IPS-15b (cell line): ENCODE data around the gene CEACAM4.
"Not testable (repeated sequence)": the region's sequence is repeated elsewhere in the genome, so short reads cannot be mapped to it uniquely, and the experiment has no call there.

Experiments used
- H3K27me3 ChIP-seq: one replicate; pipeline ENCODE4 v1.6.1; 2013; ENCODE audit warnings: low read length; ENCODE audit not compliant: control insufficient read depth, insufficient read depth
- H3K36me3 ChIP-seq: one replicate; pipeline ENCODE4 v1.6.1; 2013; ENCODE audit warnings: low read length; ENCODE audit not compliant: control insufficient read depth, insufficient read depth
- H3K4me1 ChIP-seq: one replicate; pipeline ENCODE4 v1.6.1; 2013; ENCODE audit warnings: mild to moderate bottlenecking, low read length; ENCODE audit not compliant: control insufficient read depth, insufficient read depth
- H3K4me3 ChIP-seq: one replicate; pipeline ENCODE4 v1.5.1; 2013; ENCODE audit warnings: low read depth, low read length
- H3K9ac ChIP-seq: one replicate; pipeline ENCODE4 v1.6.1; 2013; ENCODE audit warnings: low read depth, mild to moderate bottlenecking, low read length
- H3K9me3 ChIP-seq: one replicate; pipeline ENCODE4 v1.6.1; 2013; ENCODE audit warnings: mild to moderate bottlenecking, low read length; ENCODE audit not compliant: control insufficient read depth, insufficient read depth

Gene CEACAM4

DNA sequence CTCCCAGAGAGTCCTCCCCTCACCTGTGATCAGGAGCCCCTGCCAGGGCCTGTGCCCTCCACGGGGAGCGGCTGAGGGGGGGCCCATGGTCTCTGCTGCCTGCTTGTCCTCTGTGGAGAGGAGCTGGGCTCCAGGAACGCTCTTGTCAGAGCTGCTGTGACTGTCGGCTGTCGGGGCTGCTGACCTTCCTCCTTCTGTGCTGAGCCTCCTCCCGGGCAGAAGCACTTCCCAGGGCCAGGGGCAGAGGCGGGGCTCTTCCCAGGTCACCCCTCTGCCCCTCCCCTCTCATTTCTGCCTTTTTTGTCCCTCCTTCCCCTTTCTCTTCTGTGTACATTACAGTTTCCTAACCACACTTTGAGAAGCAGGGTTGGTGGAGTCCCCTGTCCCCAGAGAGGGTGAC is at the start of gene CEACAM4:
CEACAM4 (minus strand) TSS at position 198 of the 400 bp plus-strand sequence; CDS start at position 87, 111 bp downstream.
- Histone ChIP-seq H3K27me3 (peaks cover 2% of the 10 kb centered on the region), H3K9ac (no peak within 1 kb of the TSS), H3K9me3 (no peaks in the 10 kb centered on the region), H3K4me1 (no peaks in the 10 kb centered on the region), H3K36me3 (no peaks in the 10 kb centered on the region), H3K4me3 (no peak within 1 kb of the TSS)

DNA sequence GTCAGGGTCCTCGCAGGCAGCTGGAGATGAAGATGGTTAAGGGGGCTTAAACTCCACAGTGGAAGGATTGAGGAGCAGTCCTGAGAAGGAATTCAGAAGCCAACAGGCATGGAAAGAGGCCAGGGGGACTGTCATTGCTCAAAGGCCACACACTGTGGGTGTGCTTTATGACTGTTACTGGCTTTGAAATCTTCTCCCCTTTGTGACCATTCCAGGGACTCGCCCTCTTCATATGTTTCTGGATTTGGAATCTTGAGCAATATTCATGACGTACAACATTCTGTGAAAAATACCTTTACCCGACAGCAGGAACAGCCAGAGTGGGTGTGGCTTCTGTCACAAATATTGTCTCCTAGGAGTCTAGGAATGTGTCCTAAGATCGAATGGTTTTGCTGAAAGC is 44.6 kb upstream of the CEACAM4 start:
- H3K9ac ChIP-seq: no peak overlapping the region
- no peak overlapping the region for H3K4me3 ChIP-seq
- no peaks in the 10 kb centered on the region for H3K27me3 ChIP-seq
- H3K9me3 ChIP-seq: no peaks in the 10 kb centered on the region
- no peaks in the 10 kb centered on the region for H3K4me1 ChIP-seq
- no peaks in the 10 kb centered on the region for H3K36me3 ChIP-seq

DNA sequence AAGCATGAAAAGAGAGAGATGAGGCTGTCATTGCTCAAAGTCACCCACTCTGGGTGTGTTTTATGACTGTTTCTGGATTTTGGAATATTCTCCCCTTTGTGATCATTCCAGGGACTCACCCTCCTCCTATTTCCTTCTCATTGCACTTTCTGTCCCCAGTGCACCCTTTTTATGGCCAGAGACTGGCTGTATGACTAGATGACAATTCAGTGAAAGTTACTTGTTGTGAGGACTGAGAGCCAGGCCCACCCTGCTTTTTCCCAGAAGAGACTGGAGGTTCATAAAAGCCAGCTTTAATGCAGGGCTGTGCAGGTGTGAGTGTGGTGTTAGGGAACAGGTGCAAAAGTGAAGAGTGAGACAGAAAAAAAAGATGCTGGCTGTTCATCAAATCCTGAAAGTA is 43.9 kb upstream of the CEACAM4 start:
- no peak overlapping the region for H3K9ac ChIP-seq
- no peaks in the 10 kb centered on the region for H3K9me3 ChIP-seq
- no peaks in the 10 kb centered on the region for H3K36me3 ChIP-seq
- no peaks in the 10 kb centered on the region for H3K27me3 ChIP-seq
- H3K4me3 ChIP-seq: no peak overlapping the region
- H3K4me1 ChIP-seq: no peaks in the 10 kb centered on the region

DNA sequence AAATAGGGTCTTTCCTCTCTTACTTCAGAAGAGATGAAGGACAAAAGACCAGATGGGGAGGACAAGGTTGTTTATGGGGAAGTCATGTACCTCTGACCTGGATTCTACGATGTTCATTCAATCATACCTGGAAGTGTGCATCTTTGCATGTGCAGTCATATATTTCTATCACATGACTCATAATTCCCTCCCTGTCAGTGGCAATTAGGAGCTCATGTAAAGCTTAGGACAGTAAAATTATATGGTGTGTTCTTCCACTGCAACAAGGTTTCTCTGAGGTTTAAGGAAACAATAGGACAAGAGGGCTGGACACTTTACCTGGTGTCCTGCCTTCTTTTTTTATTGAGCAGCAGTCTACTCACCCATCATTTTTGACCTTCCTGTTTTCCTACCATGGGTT is 41.4 kb upstream of the CEACAM4 start:
- Histone ChIP-seq H3K9me3 (no peaks in the 10 kb centered on the region), H3K9ac (no peak overlapping the region), H3K36me3 (no peaks in the 10 kb centered on the region), H3K27me3 (no peaks in the 10 kb centered on the region), H3K4me3 (no peak overlapping the region), H3K4me1 (no peaks in the 10 kb centered on the region)

DNA sequence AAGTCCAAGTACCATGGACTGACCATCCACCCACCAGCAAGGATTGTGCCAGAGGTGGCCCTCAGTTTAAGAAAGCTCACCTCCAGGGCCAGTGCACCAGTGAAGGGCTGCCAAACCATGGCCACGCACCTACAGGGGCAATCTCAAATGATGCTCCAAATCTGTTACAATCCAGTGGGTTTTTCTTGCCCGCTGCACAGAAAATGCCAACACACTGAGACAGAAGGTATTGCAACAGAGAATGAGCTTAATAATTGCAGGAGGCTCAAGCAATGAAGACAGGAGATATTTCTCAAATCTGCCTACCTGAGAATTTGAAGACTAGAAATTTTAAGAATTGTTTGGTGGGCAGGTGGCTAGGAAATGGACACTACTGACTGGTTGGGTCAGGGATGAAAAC is 39.2 kb upstream of the CEACAM4 start:
- H3K4me1 ChIP-seq: no peaks in the 10 kb centered on the region
- no peaks in the 10 kb centered on the region for H3K9me3 ChIP-seq
- H3K4me3 ChIP-seq: no peak overlapping the region
- H3K36me3 ChIP-seq: no peaks in the 10 kb centered on the region
- no peaks in the 10 kb centered on the region for H3K27me3 ChIP-seq
- no peak overlapping the region for H3K9ac ChIP-seq

DNA sequence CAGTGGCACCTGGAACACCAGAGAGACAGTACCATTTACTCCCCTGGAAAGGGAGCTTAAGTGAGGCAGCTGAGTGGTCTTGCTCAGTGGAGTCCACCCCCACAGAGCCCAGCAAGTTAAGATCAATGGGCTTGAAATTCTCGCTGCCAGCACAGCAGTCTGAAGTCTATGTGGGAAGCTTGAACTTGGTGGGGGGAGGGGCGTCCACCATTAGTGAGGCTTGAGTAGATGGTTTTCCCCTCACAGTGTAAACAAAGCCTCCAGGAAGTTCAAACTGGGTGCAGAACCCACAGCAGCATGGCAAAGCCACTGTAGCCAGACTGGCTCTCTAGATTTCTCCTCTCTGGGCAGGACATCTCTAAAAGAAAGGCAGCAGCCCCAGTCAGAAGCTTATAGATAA is 30.3 kb upstream of the CEACAM4 start:
- Histone ChIP-seq H3K27me3 (no peaks in the 10 kb centered on the region), H3K9ac (no peak overlapping the region), H3K4me1 (peaks cover 6% of the 10 kb centered on the region), H3K4me3 (no peak overlapping the region), H3K9me3 (no peaks in the 10 kb centered on the region), H3K36me3 (no peaks in the 10 kb centered on the region)

DNA sequence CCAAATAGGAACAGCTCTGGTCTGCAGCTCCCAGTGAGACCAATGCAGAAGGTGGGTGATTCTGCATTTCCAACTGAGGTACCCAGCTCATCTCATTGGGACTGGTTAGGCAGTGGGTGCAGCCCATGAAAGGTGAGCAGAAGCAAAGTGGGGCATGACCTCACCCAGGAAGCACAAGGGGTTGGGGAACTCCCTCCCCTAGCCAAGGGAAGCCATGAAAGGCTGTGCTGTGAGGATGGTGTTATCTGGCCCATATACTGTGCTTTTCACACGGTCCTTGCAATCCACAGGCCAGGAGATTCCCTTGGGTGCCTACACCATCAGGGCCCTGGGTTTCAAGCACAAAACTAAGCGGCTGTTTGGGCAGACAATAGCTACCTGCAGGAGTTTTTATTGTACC is 29.9 kb upstream of the CEACAM4 start:
- H3K27me3 ChIP-seq, H3K9ac ChIP-seq, H3K4me1 ChIP-seq, H3K9me3 ChIP-seq, H3K4me3 ChIP-seq, H3K36me3 ChIP-seq: not testable (repeated sequence)

DNA sequence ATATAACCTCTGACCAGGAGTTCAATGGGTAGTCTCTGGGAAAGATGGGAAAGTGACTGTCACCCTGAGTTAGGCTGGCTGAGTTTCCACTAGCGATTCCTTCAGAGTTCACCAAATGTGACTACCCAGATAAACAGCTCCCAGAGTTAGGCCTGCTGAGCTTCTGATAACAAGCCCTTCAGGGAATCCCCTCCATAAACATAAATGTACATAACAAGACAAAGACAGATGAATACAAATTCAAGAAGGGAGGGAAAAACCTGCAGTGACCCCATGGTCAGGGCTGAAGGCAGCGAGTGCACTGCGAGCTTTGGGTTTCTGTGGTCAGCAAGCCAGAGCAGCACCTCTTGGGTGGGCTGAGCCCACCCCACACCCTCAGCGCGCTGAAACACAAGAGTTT is 25.4 kb upstream of the CEACAM4 start:
- H3K27me3 ChIP-seq: no peaks in the 10 kb centered on the region

DNA sequence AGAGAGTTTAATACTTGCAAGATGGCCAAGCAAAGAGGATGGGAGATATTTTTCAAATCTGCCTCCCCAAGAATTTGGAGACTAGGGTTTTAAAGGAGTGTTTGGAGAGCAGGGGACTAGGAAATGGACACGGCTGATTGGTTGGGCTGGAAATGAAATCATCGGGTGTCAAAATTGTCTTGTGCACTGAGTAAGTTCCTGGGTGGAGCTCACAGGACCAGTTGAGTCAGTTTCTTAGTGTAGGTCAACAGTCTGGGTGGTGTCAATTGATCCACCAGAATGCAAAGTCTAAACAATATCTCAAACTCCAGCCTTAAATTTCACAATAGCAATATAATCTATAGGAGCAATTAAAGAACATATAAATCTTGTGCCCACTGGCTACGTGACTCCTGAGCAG is 23.0 kb upstream of the CEACAM4 start:
- H3K36me3 ChIP-seq: no peaks in the 10 kb centered on the region
- H3K4me1 ChIP-seq: peaks cover 11% of the 10 kb centered on the region
- H3K27me3 ChIP-seq: no peaks in the 10 kb centered on the region
- H3K9me3 ChIP-seq: no peaks in the 10 kb centered on the region
- no peak overlapping the region for H3K9ac ChIP-seq
- H3K4me3 ChIP-seq: no peak overlapping the region

More for the DNA sequence above, 25.4 kb upstream of the CEACAM4 start:
- no peaks in the 10 kb centered on the region for H3K36me3 ChIP-seq
- peaks cover 11% of the 10 kb centered on the region for H3K4me1 ChIP-seq
- H3K9me3 ChIP-seq: no peaks in the 10 kb centered on the region
- no peak overlapping the region for H3K9ac ChIP-seq
- no peak overlapping the region for H3K4me3 ChIP-seq

DNA sequence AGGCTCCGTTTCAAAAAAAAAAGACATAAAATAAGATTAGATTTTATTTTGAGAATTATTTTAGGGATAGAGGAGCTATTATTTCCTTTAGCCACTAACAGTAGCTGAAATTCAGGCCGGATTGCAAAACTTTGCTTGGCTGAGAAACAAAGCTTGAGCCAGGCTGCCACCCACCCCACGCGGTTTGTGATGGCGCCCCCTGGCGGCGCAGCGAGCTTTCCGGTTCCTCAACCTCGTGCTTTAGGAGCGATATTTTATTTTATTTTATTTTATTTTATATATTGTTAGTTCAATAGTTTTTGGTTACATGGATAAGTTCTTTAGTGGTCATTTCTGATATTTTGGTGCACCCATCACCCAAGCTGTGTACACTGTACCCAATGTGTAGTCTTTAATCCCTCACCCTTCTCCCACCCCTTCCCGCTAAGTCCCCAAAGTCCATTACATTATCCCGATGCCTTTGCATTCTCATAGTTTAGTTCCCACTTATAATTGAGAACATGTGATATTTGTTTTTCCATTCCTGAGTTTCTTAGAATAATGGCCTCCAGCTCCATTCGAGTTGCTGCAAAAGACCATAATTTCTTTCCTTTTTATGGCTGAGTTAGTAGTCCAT is 19.8 kb upstream of the CEACAM4 start:
- no peak overlapping the region for H3K4me3 ChIP-seq
- H3K9me3 ChIP-seq: no peaks in the 10 kb centered on the region
- H3K9ac ChIP-seq: no peak overlapping the region
- peaks cover 2% of the 10 kb centered on the region for H3K4me1 ChIP-seq
- no peaks in the 10 kb centered on the region for H3K27me3 ChIP-seq
- no peaks in the 10 kb centered on the region for H3K36me3 ChIP-seq

DNA sequence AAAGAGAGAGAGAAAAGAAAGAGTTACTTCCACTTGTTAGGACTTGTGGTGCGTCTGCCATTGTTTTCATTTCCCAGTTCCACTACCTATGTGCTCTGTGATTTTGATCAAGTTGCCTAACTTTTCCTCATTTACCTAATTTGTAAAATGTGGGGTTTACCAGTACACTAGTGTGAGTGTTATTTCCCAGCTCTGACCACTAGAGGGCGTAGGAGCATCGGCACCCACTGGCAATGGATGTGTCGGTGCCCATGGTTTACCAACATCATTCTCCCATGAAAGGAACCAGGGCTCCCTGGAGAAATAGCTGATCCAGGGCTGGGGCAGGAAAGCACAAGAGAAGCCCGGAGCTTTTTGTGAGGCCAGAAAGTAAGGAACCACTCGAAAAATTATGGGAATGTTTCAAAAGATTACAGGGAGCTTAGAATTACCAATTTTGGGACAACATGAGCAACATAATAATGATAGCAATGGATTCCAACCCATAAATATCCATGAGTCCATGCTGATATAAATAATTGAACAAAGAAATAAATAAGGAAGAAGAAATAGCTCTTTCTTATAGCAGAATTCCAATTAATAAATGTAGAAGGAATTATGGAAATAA is 15.1 kb upstream of the CEACAM4 start:
- no peaks in the 10 kb centered on the region for H3K4me1 ChIP-seq
- no peak overlapping the region for H3K9ac ChIP-seq
- H3K9me3 ChIP-seq: no peaks in the 10 kb centered on the region
- H3K36me3 ChIP-seq: no peaks in the 10 kb centered on the region
- H3K27me3 ChIP-seq: peaks cover 3% of the 10 kb centered on the region
- no peak overlapping the region for H3K4me3 ChIP-seq

DNA sequence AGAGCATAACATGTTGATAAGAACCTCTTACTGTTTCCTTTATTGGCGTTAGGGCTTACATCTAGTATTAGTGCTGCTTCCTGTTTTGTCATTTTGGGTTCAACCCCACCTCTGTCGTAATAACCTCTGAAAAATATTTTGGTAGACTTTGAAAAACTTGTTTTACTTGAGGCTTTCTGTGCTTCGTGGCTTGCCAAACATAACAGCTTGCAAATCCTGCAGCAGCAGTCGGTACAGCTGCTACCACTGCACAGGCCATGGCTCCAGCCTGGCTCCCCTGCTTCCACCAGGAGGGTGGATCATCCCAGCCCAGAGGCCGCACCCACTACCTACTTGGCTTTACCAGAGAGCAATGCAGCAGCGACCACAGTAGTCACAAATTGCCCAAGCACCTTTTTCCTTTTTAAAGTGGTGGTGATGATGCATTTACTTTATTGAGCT is 11.8 kb upstream of the CEACAM4 start:
- Histone ChIP-seq H3K9me3 (no peaks in the 10 kb centered on the region), H3K9ac (no peak overlapping the region), H3K36me3 (no peaks in the 10 kb centered on the region), H3K4me1 (no peaks in the 10 kb centered on the region), H3K4me3 (no peak overlapping the region), H3K27me3 (peaks cover 3% of the 10 kb centered on the region)
